K562 (cell line): Measurements from ENCODE around the gene MAD2L1BP. TPM values are rescaled to one million over a fixed set of nuclear protein-coding genes. Genes with fewer than 3 reads are reported as not detected.
A peak's percentile ranks its signal among the peaks of the same experiment; 100 is the strongest.

Experiments
- HNRNPLL ChIP-seq: fragments of 200-400 bp; formaldehyde crosslinking; IDR thresholded peaks from 2 replicates; pipeline ENCODE4 v1.6.1; 2017; ENCODE audit warnings: low read length, low read depth, mild to moderate bottlenecking; ENCODE audit not compliant: poor library complexity, severe bottlenecking
- JUND ChIP-seq, 2 experiments: IDR thresholded peaks; 2 replicates in 1 of 2; 3 replicates in 1 of 2; pipeline ENCODE4 v1.6.1; 2011; ENCODE audit warnings: borderline replicate concordance in 2 of 2, low read depth in 2 of 2, low read length in 2 of 2, improper control_type of control experiment in 1 of 2, missing biosample characterization in 1 of 2, missing genetic modification characterization in 1 of 2, missing genetic modification reagents in 1 of 2
- MCM5 ChIP-seq: fragments of 450-650 bp; IDR thresholded peaks from 2 replicates; pipeline ENCODE4 v1.6.1; 2016; ENCODE audit warnings: low read depth
- MEF2A ChIP-seq: IDR thresholded peaks from 2 replicates; pipeline ENCODE4 v1.6.1; 2011; ENCODE audit warnings: low read depth, mild to moderate bottlenecking, low read length, moderate library complexity; ENCODE audit not compliant: control insufficient read depth
- PRPF4 ChIP-seq: fragments of 200-400 bp; formaldehyde crosslinking; IDR thresholded peaks from one replicate; pipeline ENCODE4 v1.6.1; 2017; ENCODE audit warnings: low read length, low read depth, mild to moderate bottlenecking; ENCODE audit not compliant: insufficient read depth, poor library complexity, severe bottlenecking
- SMAD1 ChIP-seq: fragments of 150-350 bp; IDR thresholded peaks from 2 replicates; pipeline ENCODE4 v1.6.1; 2014; ENCODE audit warnings: low read length, low read depth; ENCODE audit not compliant: partially characterized antibody
- ZEB2 ChIP-seq: fragments of 450-650 bp; IDR thresholded peaks from 2 replicates; pipeline ENCODE4 v1.6.1; 2016
- ZFPM2 ChIP-seq: fragments of 250-450 bp; sonication (Bioruptor Pico); IDR thresholded peaks from 2 replicates; pipeline ENCODE4 v1.5.1; 2022; ENCODE audit warnings: mild to moderate bottlenecking
- ZNF384 ChIP-seq: IDR thresholded peaks from 2 replicates; pipeline ENCODE4 v1.6.1; 2012; ENCODE audit warnings: low read depth, low read length, improper control_type of control experiment
- polyA plus RNA-seq, 8 experiments: library from polyadenylated mRNA; depleted of rRNA in 4 of 8; stranded (reverse) in 5 of 8; unstranded in 3 of 8; fragments of >200 nt; fragmentation: Nextera tagmentation in 2 of 8; fragmentation: Illumina TruSeq in 1 of 8; extraction: Ambion mirVana in 2 of 8; extraction: Trizol in 1 of 8; gene quantifications; 2 replicates each; pipeline versions ENCODE4 v1.2.1 to v1.2.3, GENCODE V29; 2011 to 2014; ENCODE audit warnings: inconsistent platforms in 1 of 8, missing spikeins in 1 of 8
- total RNA-seq, 7 experiments: library from RNA; depleted of rRNA in 6 of 7; stranded (reverse); fragments of >200 nt in 6 of 7; fragmentation: Illumina TruSeq in 2 of 7; extraction: Trizol in 2 of 7; gene quantifications; 2 replicates each; pipeline versions ENCODE4 v1.2.1 to v1.2.3, GENCODE V29; 2011 to 2021; ENCODE audit warnings: low replicate concordance in 1 of 7
- TF ChIP-seq, protein P1 (sequence below), 2 experiments: IDR thresholded peaks in 1 of 2; conservative IDR thresholded peaks in 1 of 2; 2 replicates each; pipeline ENCODE4 v1.6.1; 2016; ENCODE audit warnings: low read depth in 2 of 2, mild to moderate bottlenecking in 1 of 2, missing compliant biosample characterization in 1 of 2, missing genetic modification characterization in 1 of 2, moderate library complexity in 1 of 2
- TF ChIP-seq, protein P2 (sequence below): fragments of 150-350 bp; IDR thresholded peaks from 2 replicates; pipeline ENCODE4 v1.6.1; 2014; ENCODE audit warnings: low read depth, mild to moderate bottlenecking, low read length, borderline replicate concordance
- TF ChIP-seq, protein P3 (sequence below): sonication (generic); formaldehyde crosslinking; IDR thresholded peaks from 2 replicates; pipeline ENCODE4 v1.8.1; 2022; ENCODE audit warnings: missing genetic modification reagents
- TF ChIP-seq, protein P4 (sequence below): sonication (generic); formaldehyde crosslinking; IDR thresholded peaks from 2 replicates; pipeline ENCODE4 v1.8.1; 2023; ENCODE audit warnings: mild to moderate bottlenecking, missing genetic modification reagents

MAD2L1BP gene
- total and polyA plus RNA-seq, 9 of the 15 experiments (the other 6 are each of a cell fraction or from before 2014, with no cell fraction given): 69.7 to 321 (median 111) TPM

DNA sequence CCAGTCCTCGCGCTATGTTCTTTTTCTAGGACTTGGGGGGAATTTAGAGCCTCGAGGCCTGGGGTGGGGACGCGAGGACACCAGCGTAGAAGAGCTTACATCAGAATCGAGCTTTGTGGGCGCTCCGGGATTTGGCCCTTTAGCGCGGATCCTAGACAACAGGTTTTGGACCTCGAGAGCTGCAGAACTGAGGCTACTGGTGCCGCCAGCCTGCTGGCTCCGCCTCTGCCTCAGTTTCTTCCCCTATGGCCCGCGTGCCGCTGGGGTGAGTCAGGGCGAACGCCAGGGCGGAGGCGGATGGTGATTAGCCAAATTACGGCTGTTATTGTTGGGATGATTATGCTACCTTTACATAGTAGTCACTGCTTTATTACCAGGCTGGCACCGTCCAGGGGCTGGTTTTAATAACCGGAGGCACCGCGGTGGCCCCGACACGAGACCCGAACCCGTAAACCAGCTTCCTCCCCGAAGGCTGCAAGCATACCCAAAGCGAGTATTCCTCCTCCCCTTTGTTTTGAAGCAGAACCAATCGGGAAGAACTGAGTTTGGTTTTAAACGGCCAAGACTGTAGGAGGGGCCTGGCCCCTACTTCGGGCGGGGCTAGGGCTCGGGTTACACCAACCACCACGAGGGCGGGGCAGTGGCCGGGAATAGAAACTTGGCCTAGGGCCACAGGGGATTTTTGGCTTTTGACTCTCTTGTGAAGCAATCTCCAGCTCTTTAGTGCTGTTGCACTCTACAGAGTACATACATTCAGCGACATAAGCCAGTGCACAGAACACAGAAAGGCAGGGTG is 5.9 kb upstream of the MAD2L1BP start (continued):
- TF ChIP-seq ZNF384 (no peak), PRPF4 (peak; percentile 73), ZFPM2 (CRISPR knock-in tag) (peak; percentile 90; the same call in 1 of the 2 replicates), MEF2A (peak; percentile 89), SMAD1 (peak; percentile 92), HNRNPLL (no peak), ZEB2 (no peak), MCM5 (no peak), JUND (IDR thresholded peaks at IDR 0.05; ENCODE audit: borderline replicate concordance, low read depth, low read length) (peak; percentile 62), JUND (tag; IDR thresholded peaks at IDR 0.05; ENCODE audit: borderline replicate concordance, low read depth, low read length) (no peak; the same call in 2 of the 3 replicates)
- TF ChIP-seq, protein P1, sequence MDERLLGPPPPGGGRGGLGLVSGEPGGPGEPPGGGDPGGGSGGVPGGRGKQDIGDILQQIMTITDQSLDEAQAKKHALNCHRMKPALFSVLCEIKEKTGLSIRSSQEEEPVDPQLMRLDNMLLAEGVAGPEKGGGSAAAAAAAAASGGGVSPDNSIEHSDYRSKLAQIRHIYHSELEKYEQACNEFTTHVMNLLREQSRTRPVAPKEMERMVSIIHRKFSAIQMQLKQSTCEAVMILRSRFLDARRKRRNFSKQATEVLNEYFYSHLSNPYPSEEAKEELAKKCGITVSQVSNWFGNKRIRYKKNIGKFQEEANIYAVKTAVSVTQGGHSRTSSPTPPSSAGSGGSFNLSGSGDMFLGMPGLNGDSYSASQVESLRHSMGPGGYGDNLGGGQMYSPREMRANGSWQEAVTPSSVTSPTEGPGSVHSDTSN (CRISPR knock-in tag; IDR thresholded peaks at IDR 0.05; ENCODE audit: low read depth): no peak
- TF ChIP-seq, protein P1 (tag; conservative IDR thresholded peaks at IDR 0.05; ENCODE audit: low read depth): no peak
- TF ChIP-seq, protein P2, sequence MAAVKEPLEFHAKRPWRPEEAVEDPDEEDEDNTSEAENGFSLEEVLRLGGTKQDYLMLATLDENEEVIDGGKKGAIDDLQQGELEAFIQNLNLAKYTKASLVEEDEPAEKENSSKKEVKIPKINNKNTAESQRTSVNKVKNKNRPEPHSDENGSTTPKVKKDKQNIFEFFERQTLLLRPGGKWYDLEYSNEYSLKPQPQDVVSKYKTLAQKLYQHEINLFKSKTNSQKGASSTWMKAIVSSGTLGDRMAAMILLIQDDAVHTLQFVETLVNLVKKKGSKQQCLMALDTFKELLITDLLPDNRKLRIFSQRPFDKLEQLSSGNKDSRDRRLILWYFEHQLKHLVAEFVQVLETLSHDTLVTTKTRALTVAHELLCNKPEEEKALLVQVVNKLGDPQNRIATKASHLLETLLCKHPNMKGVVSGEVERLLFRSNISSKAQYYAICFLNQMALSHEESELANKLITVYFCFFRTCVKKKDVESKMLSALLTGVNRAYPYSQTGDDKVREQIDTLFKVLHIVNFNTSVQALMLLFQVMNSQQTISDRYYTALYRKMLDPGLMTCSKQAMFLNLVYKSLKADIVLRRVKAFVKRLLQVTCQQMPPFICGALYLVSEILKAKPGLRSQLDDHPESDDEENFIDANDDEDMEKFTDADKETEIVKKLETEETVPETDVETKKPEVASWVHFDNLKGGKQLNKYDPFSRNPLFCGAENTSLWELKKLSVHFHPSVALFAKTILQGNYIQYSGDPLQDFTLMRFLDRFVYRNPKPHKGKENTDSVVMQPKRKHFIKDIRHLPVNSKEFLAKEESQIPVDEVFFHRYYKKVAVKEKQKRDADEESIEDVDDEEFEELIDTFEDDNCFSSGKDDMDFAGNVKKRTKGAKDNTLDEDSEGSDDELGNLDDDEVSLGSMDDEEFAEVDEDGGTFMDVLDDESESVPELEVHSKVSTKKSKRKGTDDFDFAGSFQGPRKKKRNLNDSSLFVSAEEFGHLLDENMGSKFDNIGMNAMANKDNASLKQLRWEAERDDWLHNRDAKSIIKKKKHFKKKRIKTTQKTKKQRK: no peak
- TF ChIP-seq, protein P3, sequence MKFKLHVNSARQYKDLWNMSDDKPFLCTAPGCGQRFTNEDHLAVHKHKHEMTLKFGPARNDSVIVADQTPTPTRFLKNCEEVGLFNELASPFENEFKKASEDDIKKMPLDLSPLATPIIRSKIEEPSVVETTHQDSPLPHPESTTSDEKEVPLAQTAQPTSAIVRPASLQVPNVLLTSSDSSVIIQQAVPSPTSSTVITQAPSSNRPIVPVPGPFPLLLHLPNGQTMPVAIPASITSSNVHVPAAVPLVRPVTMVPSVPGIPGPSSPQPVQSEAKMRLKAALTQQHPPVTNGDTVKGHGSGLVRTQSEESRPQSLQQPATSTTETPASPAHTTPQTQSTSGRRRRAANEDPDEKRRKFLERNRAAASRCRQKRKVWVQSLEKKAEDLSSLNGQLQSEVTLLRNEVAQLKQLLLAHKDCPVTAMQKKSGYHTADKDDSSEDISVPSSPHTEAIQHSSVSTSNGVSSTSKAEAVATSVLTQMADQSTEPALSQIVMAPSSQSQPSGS (CRISPR knock-in tag): no peak
- TF ChIP-seq, protein P4, sequence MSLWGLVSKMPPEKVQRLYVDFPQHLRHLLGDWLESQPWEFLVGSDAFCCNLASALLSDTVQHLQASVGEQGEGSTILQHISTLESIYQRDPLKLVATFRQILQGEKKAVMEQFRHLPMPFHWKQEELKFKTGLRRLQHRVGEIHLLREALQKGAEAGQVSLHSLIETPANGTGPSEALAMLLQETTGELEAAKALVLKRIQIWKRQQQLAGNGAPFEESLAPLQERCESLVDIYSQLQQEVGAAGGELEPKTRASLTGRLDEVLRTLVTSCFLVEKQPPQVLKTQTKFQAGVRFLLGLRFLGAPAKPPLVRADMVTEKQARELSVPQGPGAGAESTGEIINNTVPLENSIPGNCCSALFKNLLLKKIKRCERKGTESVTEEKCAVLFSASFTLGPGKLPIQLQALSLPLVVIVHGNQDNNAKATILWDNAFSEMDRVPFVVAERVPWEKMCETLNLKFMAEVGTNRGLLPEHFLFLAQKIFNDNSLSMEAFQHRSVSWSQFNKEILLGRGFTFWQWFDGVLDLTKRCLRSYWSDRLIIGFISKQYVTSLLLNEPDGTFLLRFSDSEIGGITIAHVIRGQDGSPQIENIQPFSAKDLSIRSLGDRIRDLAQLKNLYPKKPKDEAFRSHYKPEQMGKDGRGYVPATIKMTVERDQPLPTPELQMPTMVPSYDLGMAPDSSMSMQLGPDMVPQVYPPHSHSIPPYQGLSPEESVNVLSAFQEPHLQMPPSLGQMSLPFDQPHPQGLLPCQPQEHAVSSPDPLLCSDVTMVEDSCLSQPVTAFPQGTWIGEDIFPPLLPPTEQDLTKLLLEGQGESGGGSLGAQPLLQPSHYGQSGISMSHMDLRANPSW (CRISPR knock-in tag): no peak
